Measurements from ENCODE around the gene ELP6. TPM values are rescaled to one million over a fixed set of nuclear protein-coding genes. Genes with fewer than 3 reads are reported as not detected.
"Not testable (repeated sequence)": the region's sequence is repeated elsewhere in the genome, so short reads cannot be mapped to it uniquely, and the experiment has no call there.

ELP6 gene
- total and polyA plus RNA-seq, 8 donors, result 6.2 to 28.3 (median 18.0) TPM; not detected in 1

DNA sequence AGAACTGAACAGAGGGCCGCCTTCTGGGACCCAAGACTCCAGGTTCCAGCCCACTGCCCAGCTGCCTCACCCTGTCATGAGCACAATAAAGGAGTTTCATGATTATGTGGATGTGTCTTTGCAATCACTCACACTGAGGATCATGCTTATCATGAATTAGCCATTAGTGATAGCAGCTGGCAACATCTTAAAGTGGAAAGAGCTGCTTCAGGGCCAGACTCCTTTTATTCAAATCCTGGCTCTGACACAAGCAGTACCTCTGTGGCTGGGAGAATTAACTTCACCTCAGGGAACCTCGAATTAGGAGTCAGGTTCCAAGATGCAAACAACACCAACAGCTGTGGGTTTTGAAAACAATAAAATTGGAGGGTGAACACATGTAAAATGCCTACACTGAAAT is 31.1 kb downstream of the ELP6 start:
- Histone ChIP-seq H3K36me3 (no peaks in the 10 kb centered on the region), H3K4me3 (no peak overlapping the region), H3K9me3 (no peaks in the 10 kb centered on the region), H3K4me1 (no peaks in the 10 kb centered on the region), H3K27me3 (no peaks in the 10 kb centered on the region), H3K27ac (no peak overlapping the region)
- no peak for DNase-seq
- WGBS, 5 donors, result 50 to 61% (median 53%) methylated on average over 2 of the region's 2 CpGs
- intact Hi-C loops (cut with DNase I; ENCODE audit: low total_unique reads), result no loop called here
- TF ChIP-seq POLR2AphosphoS5 (IDR thresholded peaks at IDR 0.05) (no peak), EP300 (IDR thresholded peaks at IDR 0.05) (no peak), POLR2A (IDR thresholded peaks at IDR 0.05) (no peak), CTCF (IDR thresholded peaks at IDR 0.05) (no peak)

DNA sequence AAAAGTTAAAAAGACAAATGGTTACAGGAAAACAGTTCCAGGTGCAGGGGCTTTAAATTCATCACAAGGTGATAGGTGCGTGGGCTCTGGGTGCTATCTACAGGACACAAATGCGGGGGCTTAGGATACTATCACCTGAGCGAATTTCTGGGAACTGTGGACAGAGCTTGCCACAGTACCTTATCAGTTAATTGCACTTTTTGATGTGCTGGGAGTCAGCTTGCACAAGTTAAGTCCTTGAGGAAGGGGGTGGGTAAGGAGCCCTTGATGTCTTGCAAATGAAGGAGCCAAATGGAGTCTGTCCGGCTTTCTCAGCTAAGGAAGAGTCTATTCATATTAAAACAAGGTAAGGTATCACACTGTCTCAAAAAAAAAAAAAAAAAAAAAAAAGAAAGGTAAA is 31.7 kb downstream of the ELP6 start:
- DNase-seq; H3K27me3 ChIP-seq; H3K36me3 ChIP-seq; H3K4me3 ChIP-seq; H3K9me3 ChIP-seq; H3K4me1 ChIP-seq; H3K27ac ChIP-seq; intact Hi-C loops (cut with DNase I; ENCODE audit: low total_unique reads): not testable (repeated sequence)
- 47 to 72% (median 56%) methylated on average over 4 of the region's 4 CpGs for WGBS, 5 donors

- 90 to 95% (median 94%) methylated on average over 6 of the region's 6 CpGs for WGBS, 5 donors
- DNase-seq; H3K9me3 ChIP-seq; H3K4me3 ChIP-seq; H3K27ac ChIP-seq; intact Hi-C loops (cut with DNase I; ENCODE audit: low total_unique reads); H3K27me3 ChIP-seq; H3K36me3 ChIP-seq: not testable (repeated sequence)
- H3K4me1 ChIP-seq, result peaks cover 9 to 13% (median 11%) of the 10 kb centered on the region in 4 donors
Observed at GRCh38 chr3:47480267-47480666, 33.2 kb downstream of the ELP6 start.

- Histone ChIP-seq H3K4me1 (peaks cover 9 to 17% (median 13%) of the 10 kb centered on the region in 4 donors), H3K36me3 (no peaks in the 10 kb centered on the region), H3K9me3 (no peaks in the 10 kb centered on the region), H3K27me3 (no peaks in the 10 kb centered on the region), H3K4me3 (no peak overlapping the region), H3K27ac (no peak overlapping the region)
- DNase-seq, result no peak
- intact Hi-C loops (cut with DNase I; ENCODE audit: low total_unique reads), result loop anchor here (5.0 kb wide), 1 partner anchor 57 kb away; no protein-coding TSS in a partner anchor
- WGBS, 5 donors, result 94 to 97% (median 95%) methylated on average over 2 of the region's 2 CpGs
- TF ChIP-seq EP300 (IDR thresholded peaks at IDR 0.05) (no peak), POLR2A (IDR thresholded peaks at IDR 0.05) (no peak), POLR2AphosphoS5 (IDR thresholded peaks at IDR 0.05) (no peak), CTCF (IDR thresholded peaks at IDR 0.05) (no peak)
Observed at GRCh38 chr3:47479826-47480160, 33.7 kb downstream of the ELP6 start.

GRCh38 chr3:47478022-47478421 is 35.5 kb downstream of the ELP6 start:
- Histone ChIP-seq H3K9me3 (no peaks in the 10 kb centered on the region), H3K27me3 (no peaks in the 10 kb centered on the region), H3K36me3 (no peaks in the 10 kb centered on the region), H3K4me3 (no peak overlapping the region), H3K27ac (no peak overlapping the region), H3K4me1 (peaks cover 18 to 34% (median 29%) of the 10 kb centered on the region in 4 donors)
- DNase-seq, result no peak
- intact Hi-C loops (cut with DNase I; ENCODE audit: low total_unique reads), result loop anchor here (5.0 kb wide), 1 partner anchor 56 kb away; no protein-coding TSS in a partner anchor
- no peak for TF ChIP-seq POLR2AphosphoS5 (IDR thresholded peaks at IDR 0.05)
- no peak for TF ChIP-seq CTCF (IDR thresholded peaks at IDR 0.05)
- no peak for TF ChIP-seq POLR2A (IDR thresholded peaks at IDR 0.05)
- no peak for TF ChIP-seq EP300 (IDR thresholded peaks at IDR 0.05)
